Loucy (cell line): ENCODE measurements around the gene HADH.

Experiments used
- H2AFZ ChIP-seq: fragments of 200-600 bp; sonication (generic); 2 replicates; pipeline ENCODE4 v1.6.0; 2016; ENCODE audit warnings: antibody characterized with exemption, mild to moderate bottlenecking, low read length, moderate library complexity
- H3F3A ChIP-seq: fragments of 200-600 bp; 2 replicates; pipeline ENCODE4 v1.6.0; 2016; ENCODE audit warnings: antibody characterized with exemption, low read depth, mild to moderate bottlenecking
- H3K27me3 ChIP-seq: fragments of 200-600 bp; sonication (generic); 2 replicates; pipeline ENCODE4 v1.6.1; 2014; ENCODE audit warnings: low read length, mild to moderate bottlenecking; ENCODE audit not compliant: insufficient read depth, poor library complexity, severe bottlenecking
- H3K36me3 ChIP-seq: fragments of 200-600 bp; sonication (generic); 2 replicates; pipeline ENCODE4 v1.6.1; 2016; ENCODE audit warnings: low read length; ENCODE audit not compliant: insufficient read depth
- H3K4me1 ChIP-seq: fragments of 200-600 bp; sonication (generic); 2 replicates; pipeline ENCODE4 v1.5.1; 2014; ENCODE audit warnings: low read length, mild to moderate bottlenecking; ENCODE audit not compliant: insufficient read depth, poor library complexity, severe bottlenecking
- H3K4me2 ChIP-seq: fragments of 200-600 bp; sonication (generic); 2 replicates; pipeline ENCODE4 v1.6.0; 2014; ENCODE audit warnings: antibody characterized with exemption, low read length, low read depth, mild to moderate bottlenecking; ENCODE audit not compliant: poor library complexity, severe bottlenecking
- H3K4me3 ChIP-seq: fragments of 200-600 bp; sonication (generic); 2 replicates; pipeline ENCODE4 v1.5.1; 2014; ENCODE audit warnings: low read length, mild to moderate bottlenecking, mixed read lengths; ENCODE audit not compliant: poor library complexity, severe bottlenecking
- H3K79me2 ChIP-seq: fragments of 200-600 bp; sonication (generic); 2 replicates; pipeline ENCODE4 v1.6.1; 2014; ENCODE audit warnings: low read length; ENCODE audit not compliant: insufficient read depth
- H3K9ac ChIP-seq: fragments of 200-600 bp; sonication (generic); 2 replicates; pipeline ENCODE4 v1.6.0; 2014; ENCODE audit warnings: mild to moderate bottlenecking, low read depth, low read length, moderate library complexity; ENCODE audit not compliant: poor library complexity, severe bottlenecking
- H3K9me2 ChIP-seq: fragments of 200-600 bp; sonication (generic); replicated peaks from 2 replicates; pipeline ENCODE4 v1.6.1; 2016; ENCODE audit warnings: low read depth, low read length, mixed read lengths
- H3K9me3 ChIP-seq: fragments of 200-600 bp; sonication (generic); 2 replicates; pipeline ENCODE4 v1.6.1; 2014; ENCODE audit warnings: mild to moderate bottlenecking, antibody characterized with exemption, low read length, low read depth; ENCODE audit not compliant: insufficient read depth
- H4K20me1 ChIP-seq: fragments of 200-600 bp; sonication (generic); 2 replicates; pipeline ENCODE4 v1.6.0; 2014; ENCODE audit warnings: antibody characterized with exemption, low read length, mild to moderate bottlenecking; ENCODE audit not compliant: insufficient read depth, poor library complexity, severe bottlenecking
- EZH2phosphoT487 ChIP-seq: fragments of 200-600 bp; IDR thresholded peaks from 2 replicates; pipeline ENCODE4 v1.6.1; 2018; ENCODE audit warnings: antibody characterized with exemption, mild to moderate bottlenecking, moderate library complexity, borderline replicate concordance
- TF ChIP-seq, protein P1 (sequence below): fragments of 200-600 bp; sonication (generic); conservative IDR thresholded peaks from 2 replicates; pipeline ENCODE4 v1.5.1; 2014; ENCODE audit warnings: mild to moderate bottlenecking, antibody characterized with exemption, low read length

The HADH gene

DNA sequence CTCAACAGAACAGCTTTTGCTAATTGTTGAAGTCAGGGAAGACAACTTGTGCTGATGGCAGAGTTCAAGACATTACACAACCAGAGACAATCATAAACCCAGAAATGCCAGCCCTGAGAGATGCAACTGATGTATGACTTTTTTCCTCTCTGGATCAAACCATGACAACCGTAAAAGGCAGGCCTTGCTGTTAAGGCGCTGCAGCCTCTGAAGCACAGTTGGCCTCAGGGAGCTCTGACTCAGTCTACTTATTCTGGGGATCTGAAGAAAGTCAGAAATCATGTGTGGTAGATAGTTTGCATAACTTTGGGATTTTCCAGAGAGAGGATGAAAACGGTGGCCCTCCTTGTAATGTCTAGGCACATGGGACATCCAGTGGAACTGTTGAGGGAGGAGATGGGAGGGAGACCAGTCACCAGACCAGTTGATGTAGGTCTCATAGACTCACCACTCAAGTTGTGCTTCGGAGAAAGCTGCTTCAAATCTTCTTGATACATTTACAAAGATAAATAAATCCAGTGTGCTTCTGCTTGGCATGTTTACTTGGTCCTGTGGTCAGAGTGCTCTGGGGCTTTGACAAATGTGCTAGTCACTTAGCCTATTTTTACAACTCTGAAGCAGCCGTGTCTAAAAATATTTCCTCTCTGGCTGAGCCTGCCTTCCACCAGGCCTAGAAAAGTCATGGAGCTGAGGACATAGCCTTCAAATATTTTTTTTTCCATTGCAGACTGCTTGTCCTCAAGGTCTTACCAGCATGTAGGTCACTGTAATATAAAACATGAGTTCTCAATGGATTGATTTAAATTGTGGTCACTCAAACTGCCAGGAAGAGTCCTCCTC is 7.5 kb downstream of the HADH start:
- Histone ChIP-seq H3K79me2 (peaks cover 72% of the 10 kb centered on the region), H3K4me1 (peaks cover 53% of the 10 kb centered on the region), H3K36me3 (no peaks in the 10 kb centered on the region), H3K4me2 (peak overlapping the region; percentile 26), H4K20me1 (peaks cover 30% of the 10 kb centered on the region), H3K27me3 (no peaks in the 10 kb centered on the region), H3F3A (no peaks in the 10 kb centered on the region), H3K9ac (no peak overlapping the region), H3K9me2 (no peaks in the 10 kb centered on the region), H3K4me3 (no peak overlapping the region), H2AFZ (no peak overlapping the region), H3K9me3 (no peaks in the 10 kb centered on the region)
- no peak for TF ChIP-seq EZH2phosphoT487
- TF ChIP-seq, protein P1, sequence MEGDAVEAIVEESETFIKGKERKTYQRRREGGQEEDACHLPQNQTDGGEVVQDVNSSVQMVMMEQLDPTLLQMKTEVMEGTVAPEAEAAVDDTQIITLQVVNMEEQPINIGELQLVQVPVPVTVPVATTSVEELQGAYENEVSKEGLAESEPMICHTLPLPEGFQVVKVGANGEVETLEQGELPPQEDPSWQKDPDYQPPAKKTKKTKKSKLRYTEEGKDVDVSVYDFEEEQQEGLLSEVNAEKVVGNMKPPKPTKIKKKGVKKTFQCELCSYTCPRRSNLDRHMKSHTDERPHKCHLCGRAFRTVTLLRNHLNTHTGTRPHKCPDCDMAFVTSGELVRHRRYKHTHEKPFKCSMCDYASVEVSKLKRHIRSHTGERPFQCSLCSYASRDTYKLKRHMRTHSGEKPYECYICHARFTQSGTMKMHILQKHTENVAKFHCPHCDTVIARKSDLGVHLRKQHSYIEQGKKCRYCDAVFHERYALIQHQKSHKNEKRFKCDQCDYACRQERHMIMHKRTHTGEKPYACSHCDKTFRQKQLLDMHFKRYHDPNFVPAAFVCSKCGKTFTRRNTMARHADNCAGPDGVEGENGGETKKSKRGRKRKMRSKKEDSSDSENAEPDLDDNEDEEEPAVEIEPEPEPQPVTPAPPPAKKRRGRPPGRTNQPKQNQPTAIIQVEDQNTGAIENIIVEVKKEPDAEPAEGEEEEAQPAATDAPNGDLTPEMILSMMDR = no peak

DNA sequence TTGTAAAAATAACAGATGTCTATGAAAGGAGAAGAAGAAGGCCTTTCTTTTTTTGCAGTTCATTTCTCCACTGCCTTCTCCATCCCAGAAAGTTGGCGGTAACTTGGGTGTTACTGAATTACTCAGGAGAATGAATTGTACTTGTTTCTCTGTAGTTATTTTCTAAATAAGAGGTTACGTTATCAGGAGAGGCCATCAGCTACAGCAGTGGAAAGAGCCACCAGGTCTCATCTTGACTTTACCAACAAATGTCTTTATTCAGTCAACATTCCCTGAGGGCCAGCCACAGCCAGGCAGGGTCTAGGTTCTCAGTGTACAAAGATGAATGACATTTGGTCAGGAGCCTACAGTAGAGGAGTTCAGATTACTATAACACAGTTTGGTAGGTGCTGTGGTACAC is 8.1 kb downstream of the HADH start:
- Histone ChIP-seq H3K4me2 (peak overlapping the region; percentile 26), H3K9ac (no peak overlapping the region), H3K9me3 (no peaks in the 10 kb centered on the region), H3K4me3 (no peak overlapping the region), H3K4me1 (peaks cover 48% of the 10 kb centered on the region), H3F3A (no peaks in the 10 kb centered on the region), H4K20me1 (peaks cover 24% of the 10 kb centered on the region), H3K79me2 (peaks cover 65% of the 10 kb centered on the region), H3K9me2 (no peaks in the 10 kb centered on the region), H2AFZ (no peak overlapping the region), H3K27me3 (no peaks in the 10 kb centered on the region), H3K36me3 (no peaks in the 10 kb centered on the region)
- TF ChIP-seq, protein P1 = no peak
- no peak for TF ChIP-seq EZH2phosphoT487

DNA sequence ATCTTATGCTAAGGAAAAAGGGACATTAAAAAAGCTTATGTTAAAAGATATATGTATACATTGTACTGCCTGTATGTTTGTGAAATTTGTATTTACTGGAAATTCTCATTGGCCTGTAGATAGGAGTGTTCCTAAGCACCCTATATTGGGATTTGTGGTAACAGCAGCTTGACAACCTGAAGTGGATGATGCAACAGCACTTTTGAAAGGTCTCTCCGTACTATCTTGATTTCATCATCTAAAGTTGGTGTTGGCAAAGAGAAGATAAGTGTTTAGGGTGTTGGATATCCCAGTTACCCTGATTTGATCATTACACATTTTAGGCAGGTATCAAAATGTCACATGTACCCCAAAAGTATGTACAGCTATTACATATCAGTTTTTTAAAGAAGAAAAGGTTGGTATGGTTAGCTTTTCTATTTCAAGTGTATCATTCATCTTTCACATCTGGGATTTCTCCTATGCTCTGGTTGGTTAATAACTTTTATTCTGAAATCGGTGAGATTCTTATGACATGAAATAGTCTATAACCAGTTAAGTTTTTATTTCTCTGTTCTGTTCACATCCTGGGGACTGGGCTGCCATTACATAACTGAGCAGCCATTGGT is 10.3 kb downstream of the HADH start:
- Histone ChIP-seq H3K36me3 (no peaks in the 10 kb centered on the region), H3K4me1 (peaks cover 26% of the 10 kb centered on the region), H3F3A (no peaks in the 10 kb centered on the region), H3K9me3 (no peaks in the 10 kb centered on the region), H4K20me1 (peaks cover 7% of the 10 kb centered on the region), H3K4me3 (no peak overlapping the region), H3K4me2 (no peak overlapping the region), H2AFZ (no peak overlapping the region), H3K9me2 (no peaks in the 10 kb centered on the region), H3K9ac (no peak overlapping the region), H3K79me2 (peaks cover 43% of the 10 kb centered on the region), H3K27me3 (no peaks in the 10 kb centered on the region)
- TF ChIP-seq, protein P1 = no peak
- no peak for TF ChIP-seq EZH2phosphoT487
